HepG2 (cell line): ENCODE measurements around the gene ZNF316. TPM values are rescaled to one million over a fixed set of nuclear protein-coding genes. Genes with fewer than 3 reads are reported as not detected.

ENCODE experiments used
- ARNT ChIP-seq: fragments of 450-650 bp; IDR thresholded peaks from 2 replicates; pipeline ENCODE4 v1.6.1; 2017
- CHD4 ChIP-seq: fragments of 200-600 bp; sonication (generic); IDR thresholded peaks from 2 replicates; pipeline ENCODE4 v1.7.0; 2017; ENCODE audit warnings: mild to moderate bottlenecking, low read length, borderline replicate concordance
- TBX3 ChIP-seq: fragments of 450-650 bp; IDR thresholded peaks from 2 replicates; pipeline ENCODE4 v1.6.1; 2017; ENCODE audit warnings: antibody characterized with exemption, mild to moderate bottlenecking, inconsistent platforms, borderline replicate concordance
- ZNF557 ChIP-seq: sonication (generic); formaldehyde crosslinking; IDR thresholded peaks from 2 replicates; pipeline ENCODE4 v1.4.0; 2020; ENCODE audit warnings: missing genetic modification reagents
- polyA plus RNA-seq, 8 experiments: library from polyadenylated mRNA; depleted of rRNA in 3 of 8; stranded (reverse) in 7 of 8; unstranded in 1 of 8; fragments of >200 nt; fragmentation: Illumina TruSeq in 4 of 8; extraction: Trizol in 4 of 8; gene quantifications; 2 replicates each; pipeline versions ENCODE4 v1.2.1 to v1.2.3, GENCODE V29; 2011 to 2016; ENCODE audit warnings: low read depth in 4 of 8, missing spikeins in 1 of 8, mixed read lengths in 1 of 8; ENCODE audit not compliant: insufficient read depth in 1 of 8
- total RNA-seq, 5 experiments: library from RNA; depleted of rRNA; stranded (reverse); fragments of >200 nt; fragmentation: Illumina TruSeq; extraction: Trizol; gene quantifications; 2 replicates each; pipeline ENCODE4 v1.2.3, GENCODE V29; 2016; ENCODE audit warnings: low read depth in 1 of 5
- TF ChIP-seq, protein P1 (sequence below): sonication (generic); formaldehyde crosslinking; IDR thresholded peaks from 2 replicates; pipeline ENCODE4 v1.4.0; 2020; ENCODE audit warnings: mild to moderate bottlenecking, missing genetic modification reagents

Gene ZNF316
- total and polyA plus RNA-seq, 2 of the 13 experiments (the other 11 are each of a cell fraction or from before 2014, with no cell fraction given) = 4.3 to 9.9 TPM

DNA sequence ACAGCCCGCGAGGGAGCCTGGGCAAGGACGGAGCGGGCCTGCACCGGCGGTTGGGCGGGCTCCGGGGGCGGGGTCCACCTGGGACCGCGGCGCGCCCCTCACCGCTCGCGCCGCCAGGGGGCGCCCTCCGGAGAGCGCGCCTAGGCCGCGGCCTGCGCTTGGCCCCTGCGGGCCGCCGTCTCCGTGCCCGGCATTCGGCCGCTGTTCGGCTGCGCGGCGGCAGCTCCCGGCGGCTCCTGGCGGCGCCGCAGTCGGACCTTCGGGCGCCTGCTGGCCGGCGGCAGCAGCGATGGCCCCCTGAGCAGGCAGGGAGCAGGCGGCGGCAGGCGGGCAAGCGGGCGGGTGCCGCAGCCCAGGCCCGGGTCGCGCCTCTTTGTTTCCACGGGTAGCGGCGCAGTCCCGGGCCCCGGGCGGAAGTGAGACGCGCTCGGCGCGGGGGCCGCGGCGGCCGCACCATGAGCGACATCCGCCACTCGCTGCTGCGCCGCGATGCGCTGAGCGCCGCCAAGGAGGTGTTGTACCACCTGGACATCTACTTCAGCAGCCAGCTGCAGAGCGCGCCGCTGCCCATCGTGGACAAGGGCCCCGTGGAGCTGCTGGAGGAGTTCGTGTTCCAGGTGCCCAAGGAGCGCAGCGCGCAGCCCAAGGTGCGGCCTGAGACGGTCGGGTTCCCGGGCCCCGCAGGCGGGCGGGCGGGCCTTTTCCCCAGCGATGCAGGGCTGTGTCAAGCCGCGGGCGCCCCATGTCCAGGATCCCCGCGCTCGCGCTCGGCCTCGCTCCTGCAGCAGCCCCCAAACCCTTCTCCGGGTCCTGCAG, 47.1 kb upstream of the ZNF316 start, which contains the start of gene INTS15 (continued):
- TF ChIP-seq, protein P1, sequence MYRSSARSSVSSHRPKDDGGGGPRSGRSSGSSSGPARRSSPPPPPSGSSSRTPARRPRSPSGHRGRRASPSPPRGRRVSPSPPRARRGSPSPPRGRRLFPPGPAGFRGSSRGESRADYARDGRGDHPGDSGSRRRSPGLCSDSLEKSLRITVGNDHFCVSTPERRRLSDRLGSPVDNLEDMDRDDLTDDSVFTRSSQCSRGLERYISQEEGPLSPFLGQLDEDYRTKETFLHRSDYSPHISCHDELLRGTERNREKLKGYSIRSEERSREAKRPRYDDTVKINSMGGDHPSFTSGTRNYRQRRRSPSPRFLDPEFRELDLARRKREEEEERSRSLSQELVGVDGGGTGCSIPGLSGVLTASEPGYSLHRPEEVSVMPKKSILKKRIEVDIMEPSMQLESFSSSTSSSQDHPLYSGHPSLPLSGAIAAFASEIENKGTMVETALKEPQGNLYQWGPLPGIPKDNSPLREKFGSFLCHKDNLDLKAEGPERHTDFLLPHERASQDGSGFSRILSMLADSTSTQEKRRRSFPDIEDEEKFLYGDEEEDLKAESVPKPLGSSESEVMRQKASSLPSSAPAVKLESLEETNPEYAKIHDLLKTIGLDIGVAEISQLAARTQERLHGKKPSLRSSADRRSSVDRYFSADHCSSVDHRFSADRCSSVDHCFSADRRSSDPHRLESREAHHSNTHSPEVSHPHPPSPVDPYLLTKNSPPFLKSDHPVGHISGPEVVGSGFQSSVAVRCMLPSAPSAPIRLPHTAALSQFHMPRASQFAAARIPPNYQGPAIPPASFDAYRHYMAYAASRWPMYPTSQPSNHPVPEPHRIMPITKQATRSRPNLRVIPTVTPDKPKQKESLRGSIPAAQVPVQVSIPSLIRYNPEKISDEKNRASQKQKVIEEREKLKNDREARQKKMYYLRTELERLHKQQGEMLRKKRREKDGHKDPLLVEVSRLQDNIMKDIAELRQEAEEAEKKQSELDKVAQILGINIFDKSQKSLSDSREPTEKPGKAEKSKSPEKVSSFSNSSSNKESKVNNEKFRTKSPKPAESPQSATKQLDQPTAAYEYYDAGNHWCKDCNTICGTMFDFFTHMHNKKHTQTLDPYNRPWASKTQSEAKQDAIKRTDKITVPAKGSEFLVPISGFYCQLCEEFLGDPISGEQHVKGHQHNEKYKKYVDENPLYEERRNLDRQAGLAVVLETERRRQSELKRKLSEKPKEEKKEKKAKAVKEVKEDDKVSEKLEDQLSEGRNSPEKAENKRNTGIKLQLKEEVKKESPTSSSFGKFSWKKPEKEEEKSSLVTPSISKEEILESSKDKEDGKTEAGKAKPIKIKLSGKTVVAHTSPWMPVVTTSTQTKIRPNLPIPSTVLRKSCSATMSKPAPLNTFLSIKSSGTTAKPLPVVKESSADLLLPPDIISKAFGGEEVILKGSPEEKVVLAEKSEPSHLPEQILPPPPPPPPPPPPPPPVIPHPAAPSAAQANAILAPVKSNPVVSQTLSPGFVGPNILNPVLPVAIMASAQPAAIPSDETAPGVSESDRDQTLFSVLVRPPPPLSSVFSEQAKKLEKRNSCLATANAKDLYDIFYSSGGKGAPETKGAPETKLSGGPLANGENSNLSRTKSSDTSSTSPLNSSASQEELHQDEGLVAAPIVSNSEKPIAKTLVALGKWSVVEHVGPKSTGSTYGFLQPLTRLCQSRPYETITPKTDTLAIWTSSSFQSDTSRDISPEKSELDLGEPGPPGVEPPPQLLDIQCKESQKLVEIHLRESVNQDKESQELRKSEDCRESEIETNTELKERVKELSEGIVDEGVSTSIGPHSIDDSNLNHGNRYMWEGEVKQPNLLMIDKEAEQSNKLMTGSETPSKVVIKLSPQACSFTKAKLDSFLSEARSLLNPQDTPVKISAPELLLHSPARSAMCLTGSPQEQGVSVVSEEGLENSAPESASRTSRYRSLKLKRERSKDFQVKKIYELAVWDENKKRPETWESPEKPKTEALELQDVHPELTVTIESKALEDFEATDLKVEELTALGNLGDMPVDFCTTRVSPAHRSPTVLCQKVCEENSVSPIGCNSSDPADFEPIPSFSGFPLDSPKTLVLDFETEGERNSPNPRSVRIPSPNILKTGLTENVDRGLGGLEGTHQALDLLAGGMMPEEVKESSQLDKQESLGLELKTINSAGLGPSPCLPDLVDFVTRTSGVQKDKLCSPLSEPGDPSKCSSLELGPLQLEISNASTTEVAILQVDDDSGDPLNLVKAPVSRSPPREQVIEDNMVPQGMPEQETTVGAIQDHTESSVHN (CRISPR knock-in tag) = no peak
- TF ChIP-seq ARNT = no peak
- TF ChIP-seq ZNF557 (CRISPR knock-in tag) = no peak
- no peak for TF ChIP-seq CHD4
- TF ChIP-seq TBX3 = no peak
